ENCODE data around the gene RRP9.
"Not testable (repeated sequence)": the region's sequence is repeated elsewhere in the genome, so short reads cannot be mapped to it uniquely, and the experiment has no call there.

The RRP9 gene

DNA sequence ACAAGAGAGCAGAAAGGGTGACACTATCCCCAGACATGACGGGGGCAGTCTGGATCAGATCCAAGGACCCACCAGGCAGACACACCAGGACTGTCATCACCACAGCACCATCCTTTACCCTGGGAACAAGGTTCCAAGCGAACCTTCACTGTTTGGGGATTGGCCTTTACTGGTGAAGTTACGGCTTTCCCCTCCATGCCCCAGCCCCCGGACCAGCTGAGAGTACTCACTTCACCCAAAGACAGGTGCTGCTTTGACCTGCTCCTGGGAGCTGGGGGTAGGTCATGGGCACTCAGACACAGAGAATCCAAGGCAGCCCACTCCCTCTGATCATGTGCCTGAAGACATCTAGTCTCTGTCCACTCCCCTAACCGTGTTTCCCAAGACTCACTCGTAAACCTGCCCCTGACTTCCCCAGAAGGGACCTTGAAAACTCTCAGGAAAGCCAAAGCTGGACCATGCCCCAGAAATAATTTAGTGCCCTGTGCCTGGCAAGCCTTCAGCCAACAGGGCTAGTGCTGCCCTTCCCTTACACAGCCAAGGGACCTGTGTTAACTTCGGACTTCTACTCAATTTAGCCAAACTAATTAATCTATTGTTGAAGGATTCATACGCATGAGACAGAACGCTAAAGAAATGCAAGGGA lies 2.8 kb downstream of the RRP9 start:
- DNase-seq (ENCODE audit: low read depth): no peak

DNA sequence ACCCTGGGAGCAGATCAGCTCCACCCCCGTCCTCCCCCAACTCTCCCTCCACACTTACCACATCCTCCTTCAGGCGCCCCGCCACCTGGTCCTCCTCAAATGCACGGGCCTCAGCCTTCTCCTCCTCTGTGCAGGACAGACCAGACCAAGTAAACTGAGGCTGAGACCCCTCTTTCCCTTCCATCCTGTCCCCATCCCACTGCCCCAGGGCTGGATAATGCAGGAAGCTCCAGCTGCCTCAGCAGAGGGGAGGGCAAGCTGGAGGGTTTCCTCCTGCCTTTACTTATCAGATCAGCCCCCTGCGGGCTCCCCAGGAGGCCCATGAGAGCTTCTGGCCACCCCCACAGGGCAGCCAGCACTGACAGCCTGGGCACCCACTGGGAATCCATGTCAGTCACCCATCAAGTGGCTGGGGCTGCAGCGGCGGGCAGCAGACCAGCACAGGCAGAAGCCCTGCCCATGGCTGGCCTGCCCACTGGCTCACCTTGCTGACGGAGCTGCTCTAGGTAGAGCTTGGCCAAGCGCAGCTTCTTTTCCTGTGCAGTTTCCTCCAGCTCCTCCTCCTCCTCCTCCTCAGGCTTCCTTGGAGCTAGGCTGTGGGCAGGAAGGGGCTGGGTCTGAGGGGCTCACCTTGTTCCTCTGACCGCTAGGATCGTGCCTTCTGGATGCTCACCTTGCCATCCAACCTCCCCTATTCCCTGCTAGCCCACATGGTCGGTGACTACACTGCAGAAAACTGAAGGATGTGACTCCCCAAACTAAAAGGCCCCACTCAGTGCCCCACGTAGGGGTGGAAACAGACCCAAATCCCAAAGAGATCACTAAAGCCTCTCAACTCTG lies 3.9 kb downstream of the RRP9 start:
- DNase-seq (ENCODE audit: low read depth): no peak

GRCh38 chr3:51937014-51937413 lies 4.7 kb downstream of the RRP9 start:
- no peak for DNase-seq (ENCODE audit: low read depth)

- DNase-seq (ENCODE audit: low read depth): no peak
These were observed 5.6 kb downstream of the RRP9 start for GRCh38 chr3:51935886-51936755.

GRCh38 chr3:51934991-51935885 lies 6.5 kb downstream of the RRP9 start:
- DNase-seq (ENCODE audit: low read depth): no peak

- DNase-seq (ENCODE audit: low read depth): no peak
These were observed 7.4 kb downstream of the RRP9 start for GRCh38 chr3:51934139-51934850.

DNA sequence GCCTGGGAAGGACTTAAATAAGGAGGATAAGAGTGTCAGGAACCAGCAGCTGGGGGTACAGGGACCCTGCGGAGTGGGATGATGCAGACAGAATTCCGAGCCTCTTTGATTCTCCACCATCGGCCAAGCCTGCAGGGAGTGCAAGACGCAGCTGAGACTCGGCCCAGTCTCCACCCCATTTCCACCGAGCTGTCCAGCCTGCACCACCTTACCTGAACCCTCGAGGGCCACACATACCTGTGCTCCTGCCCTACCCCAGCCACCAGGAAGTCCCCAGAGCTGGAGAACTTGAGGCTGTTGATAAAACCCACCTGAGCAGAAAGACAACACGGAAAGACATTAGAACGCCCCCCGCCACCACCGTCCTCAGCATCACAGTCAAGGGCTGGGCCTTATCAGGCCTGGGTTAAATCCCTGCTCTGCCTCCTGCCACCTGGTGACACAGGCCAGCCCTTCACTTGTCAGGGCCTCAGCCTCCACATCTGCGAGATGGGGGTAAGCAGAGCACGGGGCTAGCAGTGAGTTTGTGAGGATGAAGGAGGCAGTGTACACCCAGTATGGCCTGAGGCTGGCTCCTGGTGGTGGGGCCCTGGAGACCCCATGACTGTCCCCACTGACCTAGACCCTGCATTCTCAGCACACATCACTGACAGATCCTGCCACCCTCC lies 8.1 kb downstream of the RRP9 start:
- DNase-seq (ENCODE audit: low read depth): no peak

DNA sequence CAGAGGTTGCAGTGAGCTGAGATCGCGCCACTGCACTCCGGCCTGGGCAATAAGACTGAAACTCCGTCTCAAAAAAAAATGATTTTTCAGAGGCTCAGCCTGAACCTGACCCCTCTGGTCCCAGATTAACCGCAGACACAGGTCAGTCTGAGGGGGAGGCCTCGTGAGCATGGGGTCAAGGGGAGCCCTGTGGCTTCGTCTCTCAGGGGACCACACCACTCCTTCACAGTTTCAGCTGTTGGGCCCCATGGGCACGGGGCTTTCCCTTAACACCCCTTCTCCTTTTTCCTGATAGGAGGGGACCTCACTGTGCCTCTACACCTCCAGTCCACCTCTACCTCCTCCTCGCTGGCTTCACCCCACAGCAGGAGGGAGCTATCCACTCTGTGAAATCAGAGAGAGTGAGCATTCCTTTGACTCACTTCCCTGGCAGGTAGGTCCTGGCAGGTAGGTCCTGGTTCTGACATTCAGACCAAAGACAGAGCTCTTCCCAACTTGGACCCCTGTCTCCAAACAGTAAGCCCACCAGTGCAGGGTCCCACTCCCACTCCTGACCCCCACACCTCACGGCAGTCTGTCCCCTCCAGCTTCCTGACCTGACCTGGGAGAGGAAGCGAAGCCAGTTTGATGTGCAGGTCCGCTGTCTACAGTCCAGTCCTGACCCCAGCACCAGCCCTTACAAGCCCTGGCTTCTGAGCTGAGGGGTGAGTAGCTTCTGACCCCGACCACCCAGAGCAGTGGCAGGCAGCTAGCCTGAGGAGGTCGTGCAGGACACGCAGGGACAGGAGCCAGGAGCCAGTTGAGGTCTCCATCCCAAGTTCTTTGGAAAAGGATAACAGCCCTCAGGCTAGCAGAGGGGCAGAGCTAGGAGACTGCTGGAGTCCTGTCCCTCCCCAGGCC lies 9.0 kb downstream of the RRP9 start:
- no peak for DNase-seq (ENCODE audit: low read depth)

- no peak for DNase-seq (ENCODE audit: low read depth)
These were observed 9.9 kb downstream of the RRP9 start for GRCh38 chr3:51931756-51932155.

DNA sequence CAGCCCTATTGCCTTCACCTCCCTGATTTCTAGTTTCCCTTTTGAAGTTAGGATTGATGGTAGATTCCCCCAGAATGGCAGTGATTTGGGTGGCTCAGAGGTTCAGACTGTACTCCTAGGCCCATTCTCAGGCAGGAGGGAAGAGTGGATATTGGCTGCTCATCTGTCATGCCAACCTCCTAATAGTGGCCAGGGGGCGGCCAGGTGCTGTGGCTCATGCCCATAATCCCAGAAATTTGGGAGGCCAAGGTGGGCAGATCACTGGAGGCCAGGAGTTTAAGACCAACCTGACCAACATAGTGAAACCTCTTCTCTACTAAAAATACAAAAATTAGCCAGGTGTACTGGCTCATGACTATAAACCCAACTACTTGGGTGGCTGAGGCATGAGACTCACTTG lies 11.3 kb downstream of the RRP9 start:
- no peak for DNase-seq (ENCODE audit: low read depth)

DNA sequence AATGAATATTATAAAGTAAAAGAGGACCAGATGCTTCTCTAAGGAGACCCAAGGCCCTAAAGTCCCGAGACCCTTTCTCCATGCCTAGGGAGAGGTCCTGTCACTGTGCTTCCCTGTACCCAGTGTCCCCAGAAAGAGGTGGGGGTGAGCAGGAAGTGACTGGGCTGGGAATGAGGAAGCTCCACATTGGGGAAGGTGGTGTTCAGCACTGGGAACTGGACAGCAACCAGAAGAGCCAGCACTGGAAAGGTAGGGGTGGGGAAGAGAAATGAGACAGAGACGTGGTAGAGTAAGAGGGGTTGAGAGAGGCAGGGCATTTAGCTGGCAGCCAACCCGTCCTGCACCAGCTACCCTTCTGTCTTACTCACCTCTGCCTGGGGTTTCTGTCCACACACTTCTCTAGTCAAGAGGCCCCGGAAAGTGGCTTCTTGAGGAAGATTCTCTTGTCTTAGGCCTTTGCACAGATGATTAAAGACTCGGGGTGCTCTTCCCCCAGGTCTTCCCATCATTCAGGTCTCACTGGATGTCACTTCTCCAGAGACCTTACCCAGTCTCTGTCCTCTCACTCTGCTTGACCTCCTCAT lies 12.2 kb downstream of the RRP9 start:
- DNase-seq (ENCODE audit: low read depth): no peak

GRCh38 chr3:51928981-51929380 lies 12.7 kb downstream of the RRP9 start:
- DNase-seq (ENCODE audit: low read depth): not testable (repeated sequence)

GRCh38 chr3:51928438-51928837 lies 13.3 kb downstream of the RRP9 start:
- DNase-seq (ENCODE audit: low read depth): no peak

GRCh38 chr3:51927061-51927977 lies 14.4 kb downstream of the RRP9 start:
- no peak for DNase-seq (ENCODE audit: low read depth)

DNA sequence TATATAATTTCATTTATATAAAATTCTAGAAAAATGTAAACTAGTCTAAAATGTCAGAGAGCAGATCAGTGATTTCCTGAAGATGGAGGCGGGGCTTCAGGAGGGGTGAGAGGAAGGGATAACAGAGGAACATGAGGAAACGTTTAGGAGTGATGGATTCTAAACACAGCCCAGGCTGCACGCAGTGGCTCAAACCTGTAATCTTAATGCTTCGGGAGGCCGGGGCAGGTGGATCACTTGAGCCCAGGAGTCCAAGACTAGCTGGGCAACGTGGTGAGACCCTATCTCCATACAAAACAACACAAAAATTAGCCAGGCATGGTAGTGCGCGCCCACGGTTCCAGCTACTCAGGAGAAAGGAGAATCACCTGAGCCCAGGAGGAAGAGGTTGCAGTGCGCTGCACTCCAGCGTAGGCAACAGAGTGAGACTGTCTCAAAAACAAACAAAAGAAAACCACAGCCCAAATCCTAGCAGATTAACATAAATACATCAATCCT lies 20.6 kb downstream of the RRP9 start:
- DNase-seq (ENCODE audit: low read depth): no peak

- DNase-seq (ENCODE audit: low read depth): peak; percentile 60
These were observed 25.3 kb downstream of the RRP9 start for GRCh38 chr3:51916418-51916817.

GRCh38 chr3:51908026-51908425 lies 33.7 kb downstream of the RRP9 start:
- no peak for DNase-seq (ENCODE audit: low read depth)
